NCI-H460 (cell line): Measurements from ENCODE around the gene IFI6. TPM values are rescaled to one million over a fixed set of nuclear protein-coding genes. Genes with fewer than 3 reads are reported as not detected.
"Not testable (repeated sequence)": the region's sequence is repeated elsewhere in the genome, so short reads cannot be mapped to it uniquely, and the experiment has no call there.

ENCODE experiments used
- DNase-seq: peaks from one replicate; pipeline ENCODE4 v3.0.0-alpha.2; 2016; ENCODE audit warnings: low read depth; ENCODE audit errors: extremely low read depth
- total RNA-seq: library from RNA; depleted of rRNA; stranded (reverse); fragments of >200 nt; shearing (Covaris generic); gene quantifications from 2 replicates; pipeline ENCODE4 v1.2.3, GENCODE V29; 2014

IFI6 gene
- total RNA-seq, 1 experiment from 2014 or later: 23.1 TPM

GRCh38 chr1:27632387-27633297, 39.4 kb downstream of the IFI6 start:
- no peak for DNase-seq

GRCh38 chr1:27630859-27631491, 41.0 kb downstream of the IFI6 start:
- no peak for DNase-seq

GRCh38 chr1:27628712-27629111, 43.3 kb downstream of the IFI6 start:
- DNase-seq: no peak

GRCh38 chr1:27627733-27628132, 44.3 kb downstream of the IFI6 start:
- DNase-seq: not testable (repeated sequence)

- no peak for DNase-seq
Measured at GRCh38 chr1:27627061-27627460, 44.9 kb downstream of the IFI6 start.

GRCh38 chr1:27626031-27626935, 45.7 kb downstream of the IFI6 start:
- no peak for DNase-seq

- no peak for DNase-seq
Measured at GRCh38 chr1:27624467-27625178, 47.4 kb downstream of the IFI6 start.

GRCh38 chr1:27623327-27624212, 48.4 kb downstream of the IFI6 start:
- no peak for DNase-seq

- no peak for DNase-seq
Measured at GRCh38 chr1:27622828-27623227, 49.2 kb downstream of the IFI6 start.

GRCh38 chr1:27621051-27621920, 50.7 kb downstream of the IFI6 start:
- DNase-seq: no peak

GRCh38 chr1:27619782-27620438, 52.1 kb downstream of the IFI6 start:
- not testable (repeated sequence) for DNase-seq

GRCh38 chr1:27618341-27619082, 53.5 kb downstream of the IFI6 start:
- no peak for DNase-seq

- DNase-seq: no peak
Measured at GRCh38 chr1:27617420-27617819, 54.6 kb downstream of the IFI6 start.

- DNase-seq: no peak
Measured at GRCh38 chr1:27616441-27616840, 55.6 kb downstream of the IFI6 start.
